Midbrain (tissue), 1 donor: ENCODE results near the gene TPST2.
A peak's percentile ranks its signal among the peaks of the same experiment; 100 is the strongest.

Source experiments
- DNase-seq: peaks from one replicate; lab custom pipeline; 2025; lab: John Stamatoyannopoulos, UW

Gene TPST2

DNA sequence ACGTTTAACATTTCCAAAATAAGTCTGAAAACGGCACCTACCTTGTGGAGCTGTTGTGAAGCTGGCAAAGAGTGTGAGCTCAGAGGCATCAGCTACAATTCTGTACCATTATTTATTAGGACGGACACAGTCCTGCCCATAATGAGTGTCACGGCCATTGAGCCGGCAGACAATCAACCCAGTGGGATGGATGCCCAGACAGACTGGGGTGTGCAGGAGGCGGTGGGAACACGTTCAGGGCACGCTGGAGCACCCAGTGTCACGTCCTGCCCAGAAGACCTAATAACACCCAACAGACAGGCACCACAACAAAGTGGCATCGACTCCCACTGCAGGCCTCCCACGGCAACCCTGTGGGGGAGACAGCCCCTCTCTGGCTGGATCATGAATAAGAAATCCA is 34.5 kb downstream of the TPST2 start:
- DNase-seq, result no peak

DNA sequence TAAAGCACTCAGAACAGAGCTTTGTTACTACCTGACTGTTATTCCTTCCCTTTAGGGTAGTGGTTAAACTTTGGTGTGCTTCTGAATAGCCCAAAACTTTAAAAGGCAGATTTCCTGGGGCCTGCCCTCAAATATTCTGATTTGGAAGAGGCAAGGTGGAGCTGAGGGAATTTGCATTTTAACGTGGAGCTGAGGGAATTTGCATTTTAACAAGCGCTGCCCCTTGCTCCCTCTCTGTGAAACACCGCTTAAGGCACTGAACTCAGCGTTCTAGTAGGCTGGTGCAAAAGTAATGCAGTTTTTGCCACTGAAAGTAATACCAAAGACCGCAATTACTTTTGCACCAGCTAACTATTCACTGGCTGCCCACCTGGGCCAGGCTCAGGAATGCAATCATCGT is 35.0 kb downstream of the TPST2 start:
- no peak for DNase-seq

GRCh38 chr22:26553056-26553752 is 36.7 kb downstream of the TPST2 start:
- no peak for DNase-seq

DNA sequence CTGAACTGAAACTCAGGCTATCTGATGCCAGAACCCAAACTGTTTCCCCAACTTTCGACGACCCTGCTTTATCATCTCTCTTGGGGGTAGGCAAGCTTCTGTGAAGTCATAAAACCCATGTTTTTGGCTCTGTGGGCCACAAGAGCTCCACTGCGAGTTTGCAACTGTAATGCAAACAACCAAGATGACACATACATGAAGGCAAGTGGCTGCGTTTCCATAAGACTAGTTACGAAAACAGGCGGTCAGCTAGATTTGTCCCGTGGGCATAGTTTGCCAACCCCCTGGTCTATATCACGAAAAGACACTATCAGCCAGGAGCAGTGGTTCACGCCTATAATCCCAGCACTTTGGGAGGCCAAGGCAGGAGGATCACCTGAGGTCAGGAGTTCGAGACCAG is 37.5 kb downstream of the TPST2 start:
- DNase-seq, result no peak

- no peak for DNase-seq
Measured at GRCh38 chr22:26551568-26551967, 38.4 kb downstream of the TPST2 start.

GRCh38 chr22:26550498-26551033 is 39.4 kb downstream of the TPST2 start:
- DNase-seq, result peak; percentile 53

- no peak for DNase-seq
Measured at GRCh38 chr22:26549902-26550497, 39.9 kb downstream of the TPST2 start.

- no peak for DNase-seq
Measured at GRCh38 chr22:26548984-26549383, 40.9 kb downstream of the TPST2 start.

- DNase-seq, result no peak
Measured at GRCh38 chr22:26548303-26548702, 41.6 kb downstream of the TPST2 start.

- DNase-seq, result no peak
Measured at GRCh38 chr22:26547837-26548236, 42.1 kb downstream of the TPST2 start.

- DNase-seq, result no peak
Measured at GRCh38 chr22:26547426-26547825, 42.5 kb downstream of the TPST2 start.

DNA sequence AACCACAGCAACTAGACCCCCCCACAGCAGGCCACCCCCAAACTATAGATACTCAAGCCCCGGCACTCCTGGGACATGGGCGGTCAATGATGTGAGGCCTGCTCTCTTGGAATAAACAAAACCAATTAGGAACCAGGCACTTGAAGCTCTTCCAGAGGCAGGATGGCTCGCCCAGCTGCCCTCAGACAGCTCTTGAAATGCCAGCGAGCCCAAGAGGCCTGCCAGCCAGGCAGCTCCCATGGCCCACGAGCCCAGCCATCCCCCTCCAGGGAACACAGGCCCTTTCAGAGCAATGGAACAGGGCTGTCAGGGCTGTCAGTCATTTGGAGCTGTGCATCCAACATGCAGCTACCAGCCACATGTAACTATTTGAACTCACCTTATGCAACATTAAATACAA is 43.6 kb downstream of the TPST2 start:
- DNase-seq, result no peak

GRCh38 chr22:26545827-26546226 is 44.1 kb downstream of the TPST2 start:
- no peak for DNase-seq

- no peak for DNase-seq
Measured at GRCh38 chr22:26545385-26545784, 44.5 kb downstream of the TPST2 start.

DNA sequence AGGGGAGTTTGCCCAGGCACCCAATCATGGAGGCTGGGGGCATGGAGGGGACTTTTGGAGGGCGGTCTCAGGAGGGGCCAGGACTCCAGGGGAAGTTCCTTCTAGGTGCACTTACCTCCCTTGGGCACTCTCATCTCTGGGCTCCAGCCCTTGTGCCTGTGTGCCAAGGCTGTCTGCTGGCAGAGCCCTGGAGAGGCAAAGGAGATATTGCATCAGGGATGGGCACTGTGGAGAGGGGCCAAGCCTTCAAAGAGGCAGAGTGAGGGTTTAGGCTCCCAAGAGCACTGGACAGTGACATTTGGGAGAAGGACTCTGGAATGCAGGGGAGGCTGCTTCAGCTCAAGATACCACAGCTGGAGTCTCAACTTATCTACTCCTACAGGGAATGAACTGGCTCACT is 45.4 kb downstream of the TPST2 start:
- no peak for DNase-seq

- no peak for DNase-seq
Measured at GRCh38 chr22:26542831-26543230, 47.1 kb downstream of the TPST2 start.

DNA sequence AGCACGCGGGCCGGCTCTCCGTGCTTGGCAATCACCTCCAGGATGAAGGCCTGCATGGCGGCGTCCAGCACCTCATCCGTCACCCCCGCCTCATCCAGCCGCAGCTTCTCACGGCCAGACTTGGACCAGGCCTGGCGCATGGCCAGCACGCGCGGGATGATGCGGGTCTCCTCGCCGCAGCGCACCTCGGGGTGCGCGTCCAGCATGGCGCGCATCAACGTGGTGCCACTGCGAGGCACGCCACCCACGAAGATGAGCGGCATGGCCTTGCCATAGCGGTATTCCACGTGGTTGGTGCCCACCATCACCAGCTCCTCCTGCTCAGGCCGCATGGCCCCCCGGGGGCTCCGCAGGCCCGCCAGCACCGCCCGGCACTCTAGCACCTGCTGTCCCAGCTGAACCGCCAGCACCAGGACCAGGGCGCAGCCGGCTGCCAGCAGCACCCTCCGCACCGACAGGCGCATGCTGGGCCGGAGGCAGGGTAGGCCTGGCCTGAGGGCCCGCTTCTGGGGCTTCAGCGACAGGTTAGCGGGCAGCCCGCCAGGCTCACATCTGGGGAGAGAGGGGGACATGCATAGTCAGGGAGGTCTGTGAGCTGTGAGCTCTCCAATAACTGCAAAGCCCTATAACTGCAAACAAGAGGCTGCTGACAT is 48.6 kb downstream of the TPST2 start:
- DNase-seq, result no peak

DNA sequence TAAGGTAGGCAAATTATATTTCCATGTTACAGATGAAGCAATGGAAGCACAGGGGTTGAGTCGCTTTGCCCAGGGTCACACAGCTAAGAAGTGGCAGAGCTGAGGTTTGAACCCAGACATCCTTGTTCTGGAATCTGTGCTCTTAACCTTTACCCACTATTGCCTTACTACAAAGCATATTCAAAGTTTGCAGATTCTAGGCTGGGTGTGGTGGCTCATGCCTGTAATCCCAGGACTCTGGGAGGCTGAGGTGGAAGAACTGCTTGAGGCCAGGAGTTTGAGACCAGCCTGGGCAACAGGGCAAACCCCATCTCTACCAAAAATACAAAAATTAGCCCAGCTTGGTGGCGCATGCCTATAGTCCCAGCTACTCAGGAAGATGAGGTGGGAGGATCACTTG is 49.8 kb downstream of the TPST2 start:
- DNase-seq, result no peak

- DNase-seq, result no peak
Measured at GRCh38 chr22:26536762-26537134, 53.2 kb downstream of the TPST2 start.

DNA sequence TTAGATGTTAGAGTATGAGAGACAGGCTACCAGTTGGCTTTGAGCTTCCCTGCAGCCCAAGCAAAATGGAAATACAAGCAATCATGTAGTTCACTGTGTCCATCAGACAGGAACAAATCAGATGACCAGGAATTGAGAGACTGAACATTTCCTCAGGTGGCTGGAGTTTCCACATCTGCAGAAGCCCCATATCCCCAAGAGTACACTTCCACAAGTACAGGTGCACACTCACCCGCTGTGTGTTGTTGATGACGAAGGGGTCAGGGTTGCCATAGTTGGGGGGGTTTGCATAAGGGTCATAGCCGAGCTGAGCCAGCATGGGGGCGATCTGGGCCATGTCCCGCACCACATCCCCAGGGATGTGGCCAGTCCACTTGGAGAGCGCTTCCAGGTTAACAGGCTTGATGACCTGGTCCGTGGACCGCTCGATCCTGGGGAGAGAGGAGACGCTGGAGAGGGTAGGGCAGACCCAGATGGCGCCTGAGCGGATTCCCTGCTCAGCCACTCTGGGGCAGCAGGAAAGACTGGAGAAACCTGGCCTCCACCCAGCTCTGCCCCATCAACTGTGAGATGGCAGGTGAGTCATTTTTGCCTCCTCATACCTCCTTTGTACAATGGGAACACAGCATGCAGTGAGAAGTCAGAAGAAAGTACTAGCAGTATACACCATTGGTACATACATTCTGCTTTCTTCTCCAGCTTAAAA is 53.7 kb downstream of the TPST2 start:
- DNase-seq, result no peak

DNA sequence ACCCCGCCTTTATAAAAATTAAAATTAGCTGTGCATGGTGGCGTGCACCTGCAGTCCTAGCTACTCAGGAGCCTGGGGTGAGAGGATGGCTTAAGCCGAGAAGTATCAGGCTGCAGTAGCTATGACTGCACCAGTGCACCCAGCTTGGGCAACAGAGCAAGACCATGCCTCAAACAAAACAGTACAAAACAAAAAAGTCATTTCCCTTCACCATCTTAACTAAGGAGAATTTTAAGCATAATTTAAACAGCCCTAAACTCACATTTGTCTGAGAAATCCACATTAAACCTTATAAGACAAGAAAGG is 54.4 kb downstream of the TPST2 start:
- no peak for DNase-seq

- no peak for DNase-seq
Measured at GRCh38 chr22:26534874-26535602, 54.9 kb downstream of the TPST2 start.
